Mesenchymal stem cell (in vitro differentiated cells and primary cell): ENCODE measurements around the gene PLA2G2E.
"Not testable (repeated sequence)": the region's sequence is repeated elsewhere in the genome, so short reads cannot be mapped to it uniquely, and the experiment has no call there.

ENCODE experiments used
- DNase-seq: peaks from one replicate; pipeline ENCODE4 v3.0.0-alpha.2; 2013
- H2AFZ ChIP-seq: one replicate; pipeline ENCODE4 v1.6.1; 2013; ENCODE audit warnings: low read depth, mild to moderate bottlenecking, control low read depth, inconsistent platforms, low read length, moderate library complexity
- H2AK5ac ChIP-seq: 2 replicates; pipeline ENCODE4 v1.6.1; 2013; ENCODE audit warnings: low read length, moderate library complexity, mild to moderate bottlenecking, inconsistent platforms; ENCODE audit not compliant: severe bottlenecking
- H2BK120ac ChIP-seq: one replicate; pipeline ENCODE4 v1.6.1; 2013; ENCODE audit warnings: low read depth, mild to moderate bottlenecking, inconsistent platforms, low read length, moderate library complexity
- H2BK12ac ChIP-seq, 2 experiments: one replicate each; pipeline ENCODE4 v1.6.1; 2013; ENCODE audit warnings: inconsistent platforms in 2 of 2, low read length in 2 of 2, mild to moderate bottlenecking in 2 of 2, moderate library complexity in 2 of 2, control low read depth in 1 of 2
- H2BK15ac ChIP-seq: one replicate; pipeline ENCODE4 v1.6.1; 2013; ENCODE audit warnings: mild to moderate bottlenecking, low read depth, inconsistent platforms; ENCODE audit not compliant: poor library complexity, severe bottlenecking
- H2BK5ac ChIP-seq: 2 replicates; pipeline ENCODE4 v1.6.1; 2013; ENCODE audit warnings: low read depth, mild to moderate bottlenecking, low read length, control low read depth, inconsistent platforms; ENCODE audit not compliant: poor library complexity, severe bottlenecking
- H3K14ac ChIP-seq, 2 experiments: one replicate each; pipeline ENCODE4 v1.6.1; 2013; ENCODE audit warnings: inconsistent platforms in 2 of 2, low read length in 2 of 2, control low read depth in 1 of 2, mild to moderate bottlenecking in 1 of 2, moderate library complexity in 1 of 2
- H3K18ac ChIP-seq, 2 experiments: one replicate each; pipeline ENCODE4 v1.6.1; 2013; ENCODE audit warnings: inconsistent platforms in 2 of 2, low read length in 2 of 2, control low read depth in 1 of 2, low read depth in 1 of 2, mild to moderate bottlenecking in 1 of 2
- H3K23ac ChIP-seq, 2 experiments: one replicate each; pipeline ENCODE4 v1.6.1; 2013; ENCODE audit warnings: inconsistent platforms in 2 of 2, low read length in 2 of 2, mild to moderate bottlenecking in 2 of 2, moderate library complexity in 2 of 2, control low read depth in 1 of 2
- H3K27ac ChIP-seq: 2 replicates; pipeline ENCODE4 v1.5.1; 2013; ENCODE audit warnings: mild to moderate bottlenecking, moderate library complexity, low read length, control low read depth, inconsistent platforms; ENCODE audit not compliant: poor library complexity, severe bottlenecking
- H3K27me3 ChIP-seq, 2 experiments: 2 replicates each; pipeline versions ENCODE4 v1.6.1 to v1.7.0; 2013; ENCODE audit warnings: low read length in 2 of 2, mild to moderate bottlenecking in 2 of 2, moderate library complexity in 2 of 2, control low read depth in 1 of 2, inconsistent platforms in 1 of 2; ENCODE audit not compliant: control insufficient read depth in 1 of 2, insufficient read depth in 1 of 2
- H3K36me3 ChIP-seq, 2 experiments: 2 replicates each; pipeline versions ENCODE4 v1.6.1 to v1.7.0; 2013; ENCODE audit warnings: low read length in 2 of 2, control low read depth in 1 of 2, inconsistent platforms in 1 of 2, low read depth in 1 of 2, mild to moderate bottlenecking in 1 of 2; ENCODE audit not compliant: insufficient read depth in 2 of 2, control insufficient read depth in 1 of 2
- H3K4ac ChIP-seq, 2 experiments: one replicate each; pipeline ENCODE4 v1.6.1; 2013; ENCODE audit warnings: inconsistent platforms in 2 of 2, low read length in 2 of 2, mild to moderate bottlenecking in 2 of 2, moderate library complexity in 2 of 2, control low read depth in 1 of 2, low read depth in 1 of 2
- H3K4me1 ChIP-seq: 2 replicates; pipeline ENCODE4 v1.6.1; 2013; ENCODE audit warnings: low read depth, low read length, control low read depth; ENCODE audit not compliant: control insufficient read depth, insufficient read depth
- H3K4me2 ChIP-seq: 2 replicates; pipeline ENCODE4 v1.6.1; 2013; ENCODE audit warnings: low read length, mild to moderate bottlenecking, inconsistent platforms; ENCODE audit not compliant: poor library complexity, severe bottlenecking
- H3K4me3 ChIP-seq, 2 experiments: 2 replicates each; pipeline versions ENCODE4 v1.5.1 to v1.7.0; 2013; ENCODE audit warnings: low read length in 2 of 2, mild to moderate bottlenecking in 2 of 2, control low read depth in 1 of 2, low read depth in 1 of 2; ENCODE audit not compliant: insufficient read depth in 1 of 2
- H3K79me1 ChIP-seq: replicated peaks from 2 replicates; pipeline ENCODE4 v1.6.1; 2013; ENCODE audit warnings: mild to moderate bottlenecking, control low read depth, low read length, inconsistent platforms; ENCODE audit not compliant: poor library complexity, severe bottlenecking
- H3K9ac ChIP-seq: 2 replicates; pipeline ENCODE4 v1.7.0; 2013; ENCODE audit warnings: mild to moderate bottlenecking, low read length, moderate library complexity
- H3K9me3 ChIP-seq: 2 replicates; pipeline ENCODE4 v1.7.0; 2013; ENCODE audit warnings: mild to moderate bottlenecking, low read length; ENCODE audit not compliant: control insufficient read depth
- H4K8ac ChIP-seq: one replicate; pipeline ENCODE4 v1.6.1; 2013; ENCODE audit warnings: inconsistent platforms, mild to moderate bottlenecking, low read length, moderate library complexity
- H4K91ac ChIP-seq: one replicate; pipeline ENCODE4 v1.6.1; 2013; ENCODE audit warnings: mild to moderate bottlenecking, low read length, inconsistent platforms
- WGBS: methylation state at CpG from one replicate; pipeline ENCODE4 v1.1.7; 2013; ENCODE audit warnings: mixed read lengths; 5-methylcytosine and 5-hydroxymethylcytosine counted together

Gene PLA2G2E

DNA sequence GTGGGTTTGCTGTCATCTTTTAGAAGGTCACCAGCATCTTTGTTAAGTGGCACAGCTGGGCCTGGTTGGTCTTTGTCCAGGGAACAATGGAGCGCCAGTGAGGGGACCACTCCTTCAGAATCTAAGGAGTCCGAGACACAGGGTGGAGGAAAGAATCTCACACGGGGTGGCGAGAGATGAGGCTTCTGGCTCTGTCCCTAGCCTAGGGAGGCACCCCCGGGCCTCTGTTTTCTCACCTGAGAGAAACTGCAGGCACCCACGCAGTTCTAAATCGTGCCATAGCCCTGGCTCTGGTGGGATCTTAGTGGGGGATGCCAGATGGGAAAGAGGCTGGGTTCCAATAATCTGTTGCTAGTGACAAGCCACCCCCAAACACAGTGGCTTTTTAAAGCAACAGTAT is 10.9 kb upstream of the PLA2G2E start:
- peaks cover 31% of the 10 kb centered on the region for H3K9me3 ChIP-seq
- H2BK12ac ChIP-seq = no peak overlapping the region
- H2BK120ac ChIP-seq = no peak overlapping the region
- no peak overlapping the region for H3K4ac ChIP-seq
- H3K4me3 ChIP-seq = no peak overlapping the region
- H3K18ac ChIP-seq = no peak overlapping the region
- no peak overlapping the region for H2AK5ac ChIP-seq
- H3K9ac ChIP-seq = no peak overlapping the region
- H4K8ac ChIP-seq = no peak overlapping the region
- 76% methylated on average over 7 of the region's 7 CpGs for WGBS
- H4K91ac ChIP-seq = no peak overlapping the region
- no peak overlapping the region for H3K23ac ChIP-seq
- no peak overlapping the region for H2BK5ac ChIP-seq
- H3K4me2 ChIP-seq = no peak overlapping the region
- H3K14ac ChIP-seq = no peak overlapping the region
- H2BK15ac ChIP-seq = no peak overlapping the region
- no peaks in the 10 kb centered on the region for H3K4me1 ChIP-seq
- DNase-seq = no peak
- H3K27me3 ChIP-seq = peaks cover 0 to under 1% of the 10 kb centered on the region in 2 experiments
- H3K79me1 ChIP-seq = no peaks in the 10 kb centered on the region
- H2AFZ ChIP-seq = no peak overlapping the region
- H3K27ac ChIP-seq = no peak overlapping the region
- no peaks in the 10 kb centered on the region for H3K36me3 ChIP-seq

DNA sequence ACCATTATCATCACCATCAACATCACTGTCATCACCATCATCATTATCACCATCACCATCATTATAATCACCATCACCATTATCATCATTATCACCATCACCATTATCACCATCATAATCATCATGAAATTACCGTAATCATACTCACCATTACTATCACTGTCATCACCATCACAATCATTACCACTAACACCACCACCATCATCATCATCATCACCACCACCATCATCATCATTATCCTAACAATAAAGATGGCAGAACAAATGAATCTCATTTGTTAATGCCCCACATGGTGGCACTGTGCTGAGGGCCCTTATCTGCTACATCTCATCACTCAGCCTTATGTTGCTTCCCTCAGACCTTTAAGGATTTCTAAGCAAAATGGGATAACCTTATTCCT is 9.4 kb upstream of the PLA2G2E start:
- Histone ChIP-seq H4K8ac (no peak overlapping the region), H3K23ac (no peak overlapping the region), H3K27me3 (peaks cover 0 to 5% of the 10 kb centered on the region in 2 experiments), H2BK5ac (no peak overlapping the region), H3K14ac (no peak overlapping the region), H3K18ac (no peak overlapping the region), H3K36me3 (no peaks in the 10 kb centered on the region), H2BK120ac (no peak overlapping the region), H3K4me2 (no peak overlapping the region), H3K9me3 (peaks cover 33% of the 10 kb centered on the region), H2BK12ac (no peak overlapping the region), H3K4me3 (no peak overlapping the region), H3K27ac (no peak overlapping the region), H2AK5ac (no peak overlapping the region), H3K4me1 (no peaks in the 10 kb centered on the region), H2BK15ac (no peak overlapping the region), H3K4ac (no peak overlapping the region), H3K9ac (no peak overlapping the region), H2AFZ (no peak overlapping the region), H4K91ac (no peak overlapping the region), H3K79me1 (no peaks in the 10 kb centered on the region)
- 0% methylated on average over 1 of the region's 1 CpG for whole genome bisulfite sequencing
- DNase-seq = no peak

- not testable (repeated sequence) for H2AFZ ChIP-seq, DNase-seq, H3K4me3 ChIP-seq, H3K9ac ChIP-seq, H3K27ac ChIP-seq, H2BK12ac ChIP-seq, H3K23ac ChIP-seq, H4K91ac ChIP-seq, H2BK5ac ChIP-seq, H3K4me1 ChIP-seq, H3K18ac ChIP-seq, H3K4me2 ChIP-seq, H4K8ac ChIP-seq, H2BK15ac ChIP-seq, H3K14ac ChIP-seq, H2AK5ac ChIP-seq, H2BK120ac ChIP-seq, H3K79me1 ChIP-seq, H3K4ac ChIP-seq, H3K36me3 ChIP-seq
- Histone ChIP-seq H3K9me3 (peaks cover 25% of the 10 kb centered on the region), H3K27me3 (peaks cover 6 to 13% of the 10 kb centered on the region in 2 experiments)
- WGBS = 33% methylated on average over 3 of the region's 3 CpGs
Observed at GRCh38 chr1:19927130-19927421, 3.7 kb upstream of the PLA2G2E start.

GRCh38 chr1:19926296-19927129 is 3.1 kb upstream of the PLA2G2E start:
- H2BK12ac ChIP-seq = no peak overlapping the region
- no peak overlapping the region for H2AK5ac ChIP-seq
- no peak overlapping the region for H2BK5ac ChIP-seq
- H2BK120ac ChIP-seq = no peak overlapping the region
- H3K79me1 ChIP-seq = no peaks in the 10 kb centered on the region
- no peak overlapping the region for H3K14ac ChIP-seq
- peaks cover 19% of the 10 kb centered on the region for H3K9me3 ChIP-seq
- no peak overlapping the region for H3K23ac ChIP-seq
- no peak overlapping the region for H3K4ac ChIP-seq
- no peak overlapping the region for H3K4me2 ChIP-seq
- H3K18ac ChIP-seq = no peak overlapping the region
- H3K9ac ChIP-seq = no peak overlapping the region
- H2AFZ ChIP-seq = no peak overlapping the region
- no peaks in the 10 kb centered on the region for H3K36me3 ChIP-seq
- no peak overlapping the region for H4K91ac ChIP-seq
- H2BK15ac ChIP-seq = no peak overlapping the region
- H3K4me1 ChIP-seq = peaks cover 1% of the 10 kb centered on the region
- WGBS = 68% methylated on average over 7 of the region's 8 CpGs
- H3K27ac ChIP-seq = no peak overlapping the region
- no peak overlapping the region for H3K4me3 ChIP-seq
- H3K27me3 ChIP-seq = peaks cover 8 to 17% of the 10 kb centered on the region in 2 experiments
- DNase-seq = no peak
- H4K8ac ChIP-seq = no peak overlapping the region
